Stomach smooth muscle (tissue), 2 donors: Measurements from ENCODE around the gene RHOB.
"Not testable (repeated sequence)": the region's sequence is repeated elsewhere in the genome, so short reads cannot be mapped to it uniquely, and the experiment has no call there.

Source experiments
- H3K27ac ChIP-seq: one replicate; pipeline ENCODE4 v1.7.0; 2013; ENCODE audit warnings: mild to moderate bottlenecking, low read length, inconsistent platforms
- H3K27me3 ChIP-seq, 2 donors: one replicate each; pipeline ENCODE4 v1.7.0; 2013; ENCODE audit warnings: low read length in 2 of 2; ENCODE audit not compliant: insufficient read depth in 2 of 2, control insufficient read depth in 1 of 2
- H3K36me3 ChIP-seq, 2 donors: one replicate each; pipeline ENCODE4 v1.7.0; 2013; ENCODE audit warnings: low read length in 2 of 2; ENCODE audit not compliant: control insufficient read depth in 2 of 2, insufficient read depth in 2 of 2
- H3K4me1 ChIP-seq: one replicate; pipeline ENCODE4 v1.7.0; 2013; ENCODE audit warnings: low read length; ENCODE audit not compliant: control insufficient read depth, insufficient read depth
- H3K4me3 ChIP-seq, 2 donors: one replicate each; pipeline ENCODE4 v1.7.0; 2013; ENCODE audit warnings: low read length in 2 of 2
- H3K9ac ChIP-seq, 2 donors: one replicate each; pipeline ENCODE4 v1.7.0; 2013; ENCODE audit warnings: low read length in 2 of 2, mild to moderate bottlenecking in 1 of 2
- H3K9me3 ChIP-seq, 2 donors: one replicate each; pipeline ENCODE4 v1.7.0; 2013; ENCODE audit warnings: low read length in 2 of 2; ENCODE audit not compliant: control insufficient read depth in 2 of 2
- donor health status: healthy.
- donor health status: Pancreatic carcinoma.

RHOB gene

GRCh38 chr2:20488782-20489181, 41.9 kb downstream of the RHOB start:
- H3K4me3 ChIP-seq = no peak overlapping the region

GRCh38 chr2:20490300-20491181, 43.7 kb downstream of the RHOB start:
- Histone ChIP-seq H3K27me3 (no peaks in the 10 kb centered on the region), H3K4me1 (peaks cover 30% of the 10 kb centered on the region), H3K4me3 (peak overlapping the region in 1 of 2 donors; percentile 8), H3K9ac (peak overlapping the region; percentile 19 to 66), H3K36me3 (no peaks in the 10 kb centered on the region), H3K9me3 (no peaks in the 10 kb centered on the region), H3K27ac (peak overlapping the region; percentile 75)

More at GRCh38 chr2:20488782-20489181, 41.9 kb downstream of the RHOB start:
- Histone ChIP-seq H3K36me3 (no peaks in the 10 kb centered on the region), H3K9ac (no peak overlapping the region), H3K4me1 (peaks cover 38% of the 10 kb centered on the region), H3K27ac (peak overlapping the region; percentile 75), H3K27me3 (no peaks in the 10 kb centered on the region), H3K9me3 (no peaks in the 10 kb centered on the region)

- Histone ChIP-seq H3K27me3 (no peaks in the 10 kb centered on the region), H3K9me3 (no peaks in the 10 kb centered on the region), H3K27ac (peak overlapping the region; percentile 75), H3K4me1 (peaks cover 32% of the 10 kb centered on the region), H3K36me3 (no peaks in the 10 kb centered on the region), H3K9ac (peak overlapping the region in 1 of 2 donors; percentile 19), H3K4me3 (no peak overlapping the region)
Observed at GRCh38 chr2:20491739-20492531, 45.1 kb downstream of the RHOB start.

GRCh38 chr2:20493095-20493494, 46.2 kb downstream of the RHOB start:
- peaks cover 32% of the 10 kb centered on the region for H3K4me1 ChIP-seq
- not testable (repeated sequence) for H3K4me3 ChIP-seq, H3K27ac ChIP-seq, H3K9ac ChIP-seq, H3K27me3 ChIP-seq, H3K36me3 ChIP-seq, H3K9me3 ChIP-seq

GRCh38 chr2:20494241-20494640, 47.4 kb downstream of the RHOB start:
- peaks cover 29% of the 10 kb centered on the region for H3K4me1 ChIP-seq
- H3K9ac ChIP-seq = no peak overlapping the region
- no peak overlapping the region for H3K4me3 ChIP-seq
- H3K27me3 ChIP-seq = no peaks in the 10 kb centered on the region
- no peaks in the 10 kb centered on the region for H3K9me3 ChIP-seq
- no peak overlapping the region for H3K27ac ChIP-seq
- no peaks in the 10 kb centered on the region for H3K36me3 ChIP-seq

GRCh38 chr2:20496076-20496872, 49.4 kb downstream of the RHOB start:
- H3K4me3 ChIP-seq = no peak overlapping the region
- H3K9ac ChIP-seq = no peak overlapping the region
- peaks cover 15% of the 10 kb centered on the region for H3K4me1 ChIP-seq
- H3K9me3 ChIP-seq = no peaks in the 10 kb centered on the region
- H3K27ac ChIP-seq = no peak overlapping the region
- no peaks in the 10 kb centered on the region for H3K36me3 ChIP-seq
- H3K27me3 ChIP-seq = no peaks in the 10 kb centered on the region

- Histone ChIP-seq H3K4me3 (no peak overlapping the region), H3K27ac (no peak overlapping the region), H3K27me3 (no peaks in the 10 kb centered on the region), H3K36me3 (no peaks in the 10 kb centered on the region), H3K9ac (no peak overlapping the region), H3K4me1 (peaks cover 8% of the 10 kb centered on the region), H3K9me3 (no peaks in the 10 kb centered on the region)
Observed at GRCh38 chr2:20496942-20497341, 50.1 kb downstream of the RHOB start.
